ENCODE results near the gene TBC1D24. TPM values are rescaled to one million over a fixed set of nuclear protein-coding genes. Genes with fewer than 3 reads are reported as not detected.
"Not testable (repeated sequence)": the region's sequence is repeated elsewhere in the genome, so short reads cannot be mapped to it uniquely, and the experiment has no call there.

The TBC1D24 gene
- total RNA-seq, 1 experiment from 2014 or later = 15.8 TPM

- H3K4me3 ChIP-seq (ENCODE audit: low read length); H3K9me2 ChIP-seq (replicated peaks; ENCODE audit: insufficient read depth, low read length); DNase-seq; H3K27me3 ChIP-seq (ENCODE audit: low read length); H3K4me2 ChIP-seq (ENCODE audit: low read depth, low read length, poor library complexity, severe bottlenecking); H2AFZ ChIP-seq (ENCODE audit: low read length); H3K9ac ChIP-seq (ENCODE audit: low read length); H3K27ac ChIP-seq (ENCODE audit: low read length); H3K9me3 ChIP-seq (ENCODE audit: low read length); H4K20me1 ChIP-seq (ENCODE audit: insufficient read depth, low read depth, low read length); H3K36me3 ChIP-seq (ENCODE audit: insufficient read depth, low read length): not testable (repeated sequence)
- Histone ChIP-seq H3K4me1 (ENCODE audit: low read length) (peaks cover 12% of the 10 kb centered on the region), H3K79me2 (ENCODE audit: low read length) (peaks cover 17% of the 10 kb centered on the region)
Observed at GRCh38 chr16:2550283-2550878, 75.5 kb downstream of the TBC1D24 start.

- not testable (repeated sequence) for H3K9me2 ChIP-seq (replicated peaks; ENCODE audit: insufficient read depth, low read length); H3K27me3 ChIP-seq (ENCODE audit: low read length); H3K9ac ChIP-seq (ENCODE audit: low read length); H4K20me1 ChIP-seq (ENCODE audit: insufficient read depth, low read depth, low read length); DNase-seq; H3K4me2 ChIP-seq (ENCODE audit: low read depth, low read length, poor library complexity, severe bottlenecking); H3K9me3 ChIP-seq (ENCODE audit: low read length); H3K27ac ChIP-seq (ENCODE audit: low read length); H2AFZ ChIP-seq (ENCODE audit: low read length); H3K79me2 ChIP-seq (ENCODE audit: low read length); H3K4me3 ChIP-seq (ENCODE audit: low read length); H3K4me1 ChIP-seq (ENCODE audit: low read length); H3K36me3 ChIP-seq (ENCODE audit: insufficient read depth, low read length)
Observed at GRCh38 chr16:2551420-2551889, 76.5 kb downstream of the TBC1D24 start.

DNA sequence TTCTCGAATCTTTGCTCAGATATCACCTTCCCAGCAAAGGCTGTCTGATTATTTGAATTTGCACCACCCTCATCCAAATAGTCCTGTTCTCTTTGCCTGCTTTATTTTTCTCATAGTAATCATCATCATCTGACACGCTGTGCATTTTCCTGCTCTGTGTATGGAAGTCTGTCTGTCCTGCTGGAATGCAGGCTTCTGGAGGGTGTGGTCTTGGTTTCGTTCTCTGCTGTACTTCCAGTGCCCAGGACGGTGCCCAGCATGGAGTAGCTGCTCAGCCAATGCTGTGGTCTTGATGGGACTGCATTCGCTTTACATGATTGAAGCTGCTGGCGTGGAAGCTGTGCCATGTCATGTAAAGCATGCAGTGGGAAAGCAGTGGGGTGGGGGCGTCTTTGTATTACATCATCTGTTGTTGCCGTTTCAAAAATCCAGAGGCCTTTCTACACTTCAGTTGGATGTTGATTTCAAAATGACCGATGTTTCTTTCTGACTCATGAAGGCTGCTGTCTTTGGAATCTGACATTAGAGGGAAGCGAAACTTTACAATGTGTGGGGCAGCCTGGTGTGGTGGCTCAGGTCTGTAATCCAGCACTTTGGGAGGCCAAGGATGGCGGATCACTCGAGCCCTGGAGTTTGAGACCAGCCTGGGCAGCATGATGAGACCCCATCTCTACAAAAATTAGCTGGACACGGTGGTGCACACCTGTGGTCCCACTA is 79.9 kb downstream of the TBC1D24 start:
- not testable (repeated sequence) for H2AFZ ChIP-seq (ENCODE audit: low read length); H3K4me2 ChIP-seq (ENCODE audit: low read depth, low read length, poor library complexity, severe bottlenecking); H3K79me2 ChIP-seq (ENCODE audit: low read length); H3K4me3 ChIP-seq (ENCODE audit: low read length); H3K27me3 ChIP-seq (ENCODE audit: low read length); H4K20me1 ChIP-seq (ENCODE audit: insufficient read depth, low read depth, low read length); H3K4me1 ChIP-seq (ENCODE audit: low read length); H3K36me3 ChIP-seq (ENCODE audit: insufficient read depth, low read length); DNase-seq; H3K9me2 ChIP-seq (replicated peaks; ENCODE audit: insufficient read depth, low read length); H3K9ac ChIP-seq (ENCODE audit: low read length); H3K9me3 ChIP-seq (ENCODE audit: low read length); H3K27ac ChIP-seq (ENCODE audit: low read length)

Small RNA genes within 50 kb of the gene (small RNA-seq; reads per million reads assigned to genes)
- not detected for gene AC093525.1
- not detected for gene MIR3178
- gene MIR6768 = not detected

Other genes with a start within 250 kb of the TBC1D24 start
- gene DNASE1L2, start 238.7 kb upstream of the TBC1D24 start, total RNA-seq (2014; rRNA removed; shearing (Covaris generic); ENCODE audit: low replicate concordance) = 0.78 and 5.2 TPM in 2 replicates
- gene ECI1, start 223.5 kb upstream of the TBC1D24 start, total RNA-seq (2014; rRNA removed; shearing (Covaris generic); ENCODE audit: low replicate concordance) = 24.4 and 58.9 TPM in 2 replicates
- 125 and 158 TPM in 2 replicates for gene RNPS1, start 207.0 kb upstream of the TBC1D24 start, total RNA-seq (2014; rRNA removed; shearing (Covaris generic); ENCODE audit: low replicate concordance)
- 0.37 and 0.87 TPM in 2 replicates for gene ABCA3, start 134.4 kb upstream of the TBC1D24 start, total RNA-seq (2014; rRNA removed; shearing (Covaris generic); ENCODE audit: low replicate concordance)
- gene CCNF, start 45.7 kb upstream of the TBC1D24 start, total RNA-seq (2014; rRNA removed; shearing (Covaris generic); ENCODE audit: low replicate concordance) = 13.5 and 15.1 TPM in 2 replicates
- 6.4 and 27.7 TPM in 2 replicates for gene TEDC2, start 15.0 kb upstream of the TBC1D24 start, total RNA-seq (2014; rRNA removed; shearing (Covaris generic); ENCODE audit: low replicate concordance)
- 0.45 and 0.94 TPM in 2 replicates for gene NTN3, start 3.8 kb upstream of the TBC1D24 start, total RNA-seq (2014; rRNA removed; shearing (Covaris generic); ENCODE audit: low replicate concordance)
- gene ATP6V0C, start 38.8 kb downstream of the TBC1D24 start, total RNA-seq (2014; rRNA removed; shearing (Covaris generic); ENCODE audit: low replicate concordance) = 29.4 and 30.2 TPM in 2 replicates
- 22.7 and 51.7 TPM in 2 replicates for gene AMDHD2, start 45.2 kb downstream of the TBC1D24 start, total RNA-seq (2014; rRNA removed; shearing (Covaris generic); ENCODE audit: low replicate concordance)
- gene CEMP1, start 56.3 kb downstream of the TBC1D24 start, total RNA-seq (2014; rRNA removed; shearing (Covaris generic); ENCODE audit: low replicate concordance) = 0.43 TPM in 1 of 2 replicates, not detected in the other
- gene PDPK1, start 62.9 kb downstream of the TBC1D24 start, total RNA-seq (2014; rRNA removed; shearing (Covaris generic); ENCODE audit: low replicate concordance) = 24.9 and 49.5 TPM in 2 replicates
- 15.7 and 21.1 TPM in 2 replicates for gene KCTD5, start 207.4 kb downstream of the TBC1D24 start, total RNA-seq (2014; rRNA removed; shearing (Covaris generic); ENCODE audit: low replicate concordance)
- gene PRSS27, start 245.1 kb downstream of the TBC1D24 start, total RNA-seq (2014; rRNA removed; shearing (Covaris generic); ENCODE audit: low replicate concordance) = 1.4 and 2.8 TPM in 2 replicates